ENCODE results near the gene LRMDA.

- TF ChIP-seq CTCF (conservative IDR thresholded peaks at IDR 0.05; ENCODE audit: low read depth, low read length) (no peak), EZH2 (IDR thresholded peaks at IDR 0.05; ENCODE audit: low read length, unreplicated experiment) (no peak), EZH2phosphoT487 (IDR thresholded peaks at IDR 0.05; ENCODE audit: borderline replicate concordance, low read length) (no peak)
These were observed 989.3 kb downstream of the LRMDA start for GRCh38 chr10:76420725-76421124.
